Common myeloid progenitor, CD34-positive (primary cell): ENCODE data around the gene DUSP9.

Experiments used
- CTCF ChIA-PET: fragments of 350-600 bp; sonication (Branson Sonifier 250); formaldehyde crosslinking; loops from one replicate; lab custom pipeline; 2021; ENCODE audit warnings: antibody characterized with exemption; lab: Charles Lee
- POLR2A ChIA-PET: fragments of 350-600 bp; sonication (Branson Sonifier 250); formaldehyde crosslinking; loops from one replicate; lab custom pipeline; 2021; ENCODE audit warnings: antibody characterized with exemption; lab: Charles Lee
- DNase-seq, 3 donors: peaks; one replicate each; pipeline versions ENCODE4 v3.0.0 to v3.0.0-alpha.2; 2013
- H3K27ac ChIP-seq, 2 experiments: 1 replicate in 1 of 2; 2 replicates in 1 of 2; pipeline ENCODE4 v1.7.0; 2013; ENCODE audit warnings: inconsistent platforms in 2 of 2, low read length in 2 of 2, mild to moderate bottlenecking in 2 of 2, low read depth in 1 of 2, moderate library complexity in 1 of 2; ENCODE audit not compliant: severe bottlenecking in 2 of 2, insufficient read depth in 1 of 2, poor library complexity in 1 of 2
- H3K27me3 ChIP-seq, 5 experiments: replicated peaks in 2 of 5; 1 replicate in 3 of 5; 2 replicates in 2 of 5; pipeline versions ENCODE4 v1.6.1 to v1.7.0; 2013; ENCODE audit warnings: low read length in 4 of 5, mild to moderate bottlenecking in 2 of 5, moderate library complexity in 2 of 5, inconsistent platforms in 1 of 5; ENCODE audit not compliant: insufficient read depth in 5 of 5, control insufficient read depth in 4 of 5
- H3K36me3 ChIP-seq, 4 experiments: 1 replicate in 2 of 4; 2 replicates in 2 of 4; pipeline versions ENCODE4 v1.6.1 to v1.7.0; 2013; ENCODE audit warnings: low read length in 3 of 4, control low read depth in 1 of 4, mild to moderate bottlenecking in 1 of 4; ENCODE audit not compliant: control insufficient read depth in 4 of 4, insufficient read depth in 4 of 4
- H3K4me1 ChIP-seq, 4 experiments: 1 replicate in 3 of 4; 2 replicates in 1 of 4; pipeline versions ENCODE4 v1.6.1 to v1.7.1; 2013; ENCODE audit warnings: low read length in 3 of 4, mild to moderate bottlenecking in 3 of 4, control low read depth in 1 of 4, inconsistent platforms in 1 of 4, moderate library complexity in 1 of 4; ENCODE audit not compliant: control insufficient read depth in 4 of 4, insufficient read depth in 4 of 4; ENCODE audit errors: control extremely low read depth in 1 of 4
- H3K4me3 ChIP-seq, 7 experiments: 1 replicate in 4 of 7; 2 replicates in 3 of 7; pipeline versions ENCODE4 v1.5.1 to v1.7.0; 2013; ENCODE audit warnings: mild to moderate bottlenecking in 7 of 7, low read length in 6 of 7, moderate library complexity in 6 of 7, inconsistent platforms in 2 of 7, low read depth in 2 of 7, control low read depth in 1 of 7; ENCODE audit not compliant: insufficient read depth in 4 of 7, control insufficient read depth in 1 of 7; ENCODE audit errors: extremely low read depth in 1 of 7
- H3K9me3 ChIP-seq, 5 experiments: 1 replicate in 4 of 5; 2 replicates in 1 of 5; pipeline versions ENCODE4 v1.6.1 to v1.7.1; 2013; ENCODE audit warnings: low read length in 4 of 5, mild to moderate bottlenecking in 2 of 5, inconsistent platforms in 1 of 5, low read depth in 1 of 5, moderate library complexity in 1 of 5; ENCODE audit not compliant: control insufficient read depth in 4 of 5, insufficient read depth in 2 of 5; ENCODE audit errors: control extremely low read depth in 1 of 5
- WGBS: methylation state at CpG from one replicate; pipeline ENCODE4 v1.1.5; 2013; ENCODE audit not compliant: insufficient coverage; 5-methylcytosine and 5-hydroxymethylcytosine counted together

DUSP9 gene

GRCh38 chrX:153667281-153667955 is 20.4 kb downstream of the DUSP9 start:
- peaks cover 0 to 3% (median under 1%) of the 10 kb centered on the region in 4 experiments for H3K4me1 ChIP-seq
- no peaks in the 10 kb centered on the region for H3K36me3 ChIP-seq
- H3K27me3 ChIP-seq: peaks cover 0 to 47% (median 2%) of the 10 kb centered on the region in 5 experiments
- POLR2A ChIA-PET: no interaction called here
- H3K9me3 ChIP-seq: peaks cover 0 to 8% (median 0%) of the 10 kb centered on the region in 5 experiments
- H3K27ac ChIP-seq: no peak overlapping the region
- peak overlapping the region in 5 of 7 experiments; percentile 26 to 70 (median 39) for H3K4me3 ChIP-seq
- CTCF ChIA-PET: interaction anchor here (0.7 to 6.0 kb wide), 23 partner anchors 10 to 726 kb away, joined by 3 to 59 read pairs (median 4); no protein-coding TSS in a partner anchor
- DNase-seq: peak in 1 of 3 donors; percentile 23
- 75% methylated on average over 9 of the region's 11 CpGs for WGBS

DNA sequence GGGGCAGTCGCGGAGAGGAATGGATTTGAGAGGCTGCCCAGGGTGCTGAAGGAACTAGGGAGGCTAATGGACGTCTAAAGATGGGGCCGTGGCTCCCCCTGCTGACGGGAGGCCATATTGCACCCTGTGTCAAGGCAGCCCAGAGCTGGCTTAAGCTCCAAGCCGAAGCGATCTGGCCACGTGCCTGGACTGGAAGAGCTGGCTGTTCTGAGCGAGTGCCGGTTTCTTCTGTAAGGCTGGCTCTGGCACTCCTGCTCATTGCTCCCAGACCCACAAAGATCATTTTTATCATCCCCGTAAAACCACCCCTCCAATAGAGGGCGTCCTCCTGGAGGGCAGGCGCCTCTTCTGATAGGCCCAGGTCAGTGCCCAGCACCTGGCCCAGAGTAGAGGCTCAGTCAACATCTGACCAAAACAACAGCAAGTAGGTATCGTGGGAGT is 21.0 kb downstream of the DUSP9 start:
- Histone ChIP-seq H3K27ac (no peak overlapping the region), H3K27me3 (peaks cover 0 to 48% (median 2%) of the 10 kb centered on the region in 5 experiments), H3K36me3 (no peaks in the 10 kb centered on the region), H3K4me3 (peak overlapping the region in 4 of 7 experiments; percentile 37 to 70 (median 48)), H3K9me3 (peaks cover 0 to 8% (median 0%) of the 10 kb centered on the region in 5 experiments), H3K4me1 (peaks cover 0 to 3% (median under 1%) of the 10 kb centered on the region in 4 experiments)
- peak; percentile 74 to 86 (median 82) for DNase-seq
- POLR2A ChIA-PET: no interaction called here
- CTCF ChIA-PET: interaction anchor here (0.9 to 6.0 kb wide), 18 partner anchors 10 to 129 kb away, joined by 3 to 59 read pairs (median 6); no protein-coding TSS in a partner anchor
- 25% methylated on average over 12 of the region's 14 CpGs for WGBS

- H3K4me1 ChIP-seq: peaks cover 0 to 5% (median under 1%) of the 10 kb centered on the region in 4 experiments
- H3K27ac ChIP-seq: no peak overlapping the region
- peaks cover 0 to 49% (median 2%) of the 10 kb centered on the region in 5 experiments for H3K27me3 ChIP-seq
- no peak overlapping the region for H3K4me3 ChIP-seq
- no peaks in the 10 kb centered on the region for H3K36me3 ChIP-seq
- ChIA-PET CTCF (interaction anchor here (0.9 to 6.0 kb wide), 15 partner anchors 10 to 141 kb away, joined by 3 to 59 read pairs (median 7); no protein-coding TSS in a partner anchor), POLR2A (no interaction called here)
- WGBS: 91% methylated on average over 8 of the region's 11 CpGs
- no peak for DNase-seq
- H3K9me3 ChIP-seq: peaks cover 0 to 8% (median 0%) of the 10 kb centered on the region in 5 experiments
These were observed 21.6 kb downstream of the DUSP9 start for GRCh38 chrX:153668423-153669173.

- Histone ChIP-seq H3K27ac (no peak overlapping the region), H3K4me1 (peaks cover 0 to 5% (median under 1%) of the 10 kb centered on the region in 4 experiments), H3K9me3 (peaks cover 0 to 8% (median 0%) of the 10 kb centered on the region in 5 experiments), H3K4me3 (no peak overlapping the region), H3K27me3 (peaks cover 0 to 54% (median 3%) of the 10 kb centered on the region in 5 experiments), H3K36me3 (no peaks in the 10 kb centered on the region)
- peak in 2 of 3 donors; percentile 44 to 53 for DNase-seq
- ChIA-PET POLR2A (no interaction called here), CTCF (interaction anchor here (0.7 to 6.0 kb wide), 11 partner anchors 12 to 142 kb away, joined by 3 to 59 read pairs (median 7); no protein-coding TSS in a partner anchor)
- 47% methylated on average over 5 of the region's 17 CpGs for WGBS
These were observed 22.3 kb downstream of the DUSP9 start for GRCh38 chrX:153669174-153669890.

- Histone ChIP-seq H3K4me3 (no peak overlapping the region), H3K36me3 (no peaks in the 10 kb centered on the region), H3K9me3 (peaks cover 0 to 4% (median 0%) of the 10 kb centered on the region in 5 experiments), H3K4me1 (peaks cover 0 to 5% (median under 1%) of the 10 kb centered on the region in 4 experiments), H3K27ac (no peak overlapping the region), H3K27me3 (peaks cover 0 to 55% (median 3%) of the 10 kb centered on the region in 5 experiments)
- DNase-seq: no peak
- ChIA-PET CTCF (interaction anchor here (0.7 to 6.0 kb wide), 6 partner anchors 12 to 143 kb away, joined by 3 to 59 read pairs (median 4); no protein-coding TSS in a partner anchor), POLR2A (no interaction called here)
- WGBS: over 99% methylated on average over 11 of the region's 23 CpGs
These were observed 23.1 kb downstream of the DUSP9 start for GRCh38 chrX:153669901-153670731.
